DMS 273 (cell line): ENCODE data around the gene CLEC1A.

Experiments
- DNase-seq: peaks from one replicate; lab custom pipeline; 2025; ENCODE audit not compliant: unreplicated experiment; lab: John Stamatoyannopoulos, UW

Gene CLEC1A, protein sequence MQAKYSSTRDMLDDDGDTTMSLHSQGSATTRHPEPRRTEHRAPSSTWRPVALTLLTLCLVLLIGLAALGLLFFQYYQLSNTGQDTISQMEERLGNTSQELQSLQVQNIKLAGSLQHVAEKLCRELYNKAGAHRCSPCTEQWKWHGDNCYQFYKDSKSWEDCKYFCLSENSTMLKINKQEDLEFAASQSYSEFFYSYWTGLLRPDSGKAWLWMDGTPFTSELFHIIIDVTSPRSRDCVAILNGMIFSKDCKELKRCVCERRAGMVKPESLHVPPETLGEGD

DNA sequence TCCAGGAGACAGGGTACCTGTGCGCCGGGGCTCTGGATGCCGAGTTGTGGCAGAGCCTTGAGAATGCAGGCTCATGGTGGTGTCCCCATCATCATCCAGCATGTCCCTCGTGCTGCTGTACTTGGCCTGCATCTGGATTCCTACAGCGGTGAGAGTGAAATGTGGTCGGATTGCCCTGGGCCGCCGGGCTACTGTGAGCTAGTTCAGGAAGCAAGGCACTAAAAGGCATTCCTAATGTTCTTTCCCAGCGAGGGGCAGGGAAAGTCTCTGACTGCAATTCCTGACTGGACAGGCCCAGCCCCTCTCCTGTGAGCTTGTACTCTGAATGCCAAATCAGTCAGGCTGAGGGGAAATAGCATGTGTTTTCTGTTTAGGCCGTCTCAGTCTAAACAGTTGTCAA, at the start of gene CLEC1A:
CLEC1A (minus strand) TSS at position 195 of the 400 bp plus-strand sequence; CDS start at position 132, 63 bp downstream.
- no peak for DNase-seq

DNA sequence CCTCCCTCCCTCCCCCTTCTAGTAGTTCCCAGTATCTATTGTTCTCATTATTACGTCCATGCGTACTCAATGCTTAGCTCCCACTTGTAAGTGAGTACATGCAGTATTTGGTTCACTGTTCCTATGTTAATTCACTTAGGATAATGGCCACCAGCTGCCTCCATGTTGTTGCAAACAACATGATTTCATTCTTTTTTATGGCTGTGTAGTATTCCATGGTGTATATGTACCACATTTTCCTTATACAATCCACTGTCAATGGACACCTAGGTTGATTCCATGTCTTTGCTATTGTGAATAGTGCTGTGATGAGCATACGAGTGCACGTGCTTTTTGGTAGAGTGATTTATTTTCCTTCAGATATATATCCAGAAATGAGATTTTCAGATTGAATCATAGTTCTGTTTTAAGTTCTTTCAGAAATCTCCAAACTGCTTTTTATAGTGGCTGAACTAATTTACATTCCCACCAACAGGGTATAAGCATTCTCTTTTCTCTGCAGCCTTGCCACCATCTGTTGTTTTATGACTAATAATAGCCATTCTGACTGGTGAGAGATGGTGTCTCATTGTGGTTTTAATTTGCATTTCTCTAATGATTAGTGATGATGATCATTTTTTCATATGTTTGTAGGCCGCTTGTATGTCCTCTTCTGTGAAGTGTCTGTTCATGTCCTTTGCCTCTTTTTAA, 49.1 kb upstream of the CLEC1A start:
- DNase-seq: no peak

DNA sequence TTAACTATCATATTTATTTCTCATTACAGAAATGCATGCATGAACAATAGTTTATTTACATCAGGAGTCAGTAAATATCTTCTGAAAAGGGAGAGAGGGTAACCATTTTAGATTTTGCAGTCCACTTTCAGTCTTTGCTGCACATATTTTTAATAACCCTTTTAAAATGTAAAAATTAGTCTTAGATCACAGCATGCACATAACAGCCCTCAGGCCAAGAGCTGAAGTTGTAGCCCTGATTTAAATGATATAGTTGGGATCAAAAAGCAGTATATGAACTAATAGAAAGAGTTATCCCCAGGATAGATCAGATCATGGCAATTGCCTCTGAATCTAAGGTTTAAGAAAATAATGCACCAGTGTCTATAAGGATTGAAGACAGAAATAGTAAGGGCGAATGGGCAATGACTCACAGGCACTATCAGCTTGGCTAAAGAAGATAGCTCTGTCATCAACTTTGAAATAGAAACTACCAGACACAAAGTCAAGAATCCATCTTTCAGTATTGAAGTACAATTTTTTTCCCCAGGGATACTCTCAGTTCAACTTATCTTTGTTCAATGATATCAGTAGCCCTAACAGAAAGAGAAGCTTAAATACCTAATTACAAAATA, 44.3 kb upstream of the CLEC1A start:
- DNase-seq: no peak

DNA sequence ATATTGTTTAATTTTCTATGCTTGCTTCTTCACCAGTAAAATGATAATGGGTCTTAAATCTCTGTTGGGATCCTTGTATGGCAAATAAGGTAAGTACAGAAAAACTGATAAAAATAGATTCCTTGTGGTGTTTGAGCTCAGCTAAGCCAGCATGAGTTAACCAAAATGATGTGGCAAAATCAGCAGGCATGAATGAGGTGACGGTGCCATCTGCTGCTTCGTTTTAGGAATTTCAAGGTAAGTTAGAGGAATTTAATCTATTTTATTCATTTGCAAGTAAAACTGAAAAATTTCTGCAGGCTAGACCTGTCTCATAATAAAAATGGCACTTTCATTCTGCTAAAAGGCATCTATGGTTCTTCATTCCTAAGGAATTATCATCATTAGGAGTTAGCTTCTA, 41.2 kb upstream of the CLEC1A start:
- DNase-seq: peak; percentile 37

DNA sequence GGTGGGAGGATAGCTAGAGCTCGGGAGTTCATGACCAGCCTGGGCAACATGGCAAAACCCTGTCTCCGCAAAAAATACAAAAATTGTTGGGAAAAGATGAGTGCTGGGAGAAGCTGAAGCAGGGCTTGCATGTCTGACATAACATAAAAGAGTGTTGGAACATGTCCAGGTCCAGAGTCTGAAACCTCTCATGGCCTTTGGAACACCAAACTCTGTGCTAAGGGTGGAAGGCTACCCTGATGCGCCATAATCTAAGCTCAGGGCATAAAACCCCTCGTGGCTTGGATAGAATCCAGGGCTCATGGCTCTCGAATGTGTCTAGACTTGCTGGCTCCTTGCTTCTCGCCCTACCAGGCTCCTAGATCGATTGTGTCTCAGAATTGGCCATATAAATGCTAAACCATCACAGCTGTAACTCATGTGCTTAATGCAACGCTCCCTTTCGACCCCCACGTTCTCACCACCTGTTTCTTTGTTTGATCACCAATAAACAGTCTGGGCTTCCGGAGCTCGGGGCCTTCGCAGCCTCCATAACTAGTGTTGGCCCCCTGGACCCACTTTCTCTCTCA, 37.9 kb upstream of the CLEC1A start:
- DNase-seq: no peak

DNA sequence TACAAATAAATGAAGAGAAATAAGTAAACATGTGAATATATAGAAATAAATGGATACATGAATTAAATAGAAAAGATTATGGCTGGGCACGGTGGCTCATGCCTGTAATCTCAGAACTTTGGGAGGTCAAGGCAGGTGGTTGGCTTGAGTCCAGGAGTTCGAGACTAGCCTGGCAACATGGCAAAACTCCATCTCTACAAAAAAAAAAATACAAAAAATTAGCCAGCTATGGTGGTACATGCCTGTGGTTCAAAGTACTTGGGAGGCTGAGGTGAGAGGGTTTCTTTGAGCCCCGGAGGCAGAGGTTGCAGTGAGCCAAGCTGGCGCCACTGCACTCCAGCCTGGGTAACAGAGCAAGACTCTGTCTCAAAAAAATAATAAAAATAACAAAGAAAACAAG, 36.3 kb upstream of the CLEC1A start:
- no peak for DNase-seq

DNA sequence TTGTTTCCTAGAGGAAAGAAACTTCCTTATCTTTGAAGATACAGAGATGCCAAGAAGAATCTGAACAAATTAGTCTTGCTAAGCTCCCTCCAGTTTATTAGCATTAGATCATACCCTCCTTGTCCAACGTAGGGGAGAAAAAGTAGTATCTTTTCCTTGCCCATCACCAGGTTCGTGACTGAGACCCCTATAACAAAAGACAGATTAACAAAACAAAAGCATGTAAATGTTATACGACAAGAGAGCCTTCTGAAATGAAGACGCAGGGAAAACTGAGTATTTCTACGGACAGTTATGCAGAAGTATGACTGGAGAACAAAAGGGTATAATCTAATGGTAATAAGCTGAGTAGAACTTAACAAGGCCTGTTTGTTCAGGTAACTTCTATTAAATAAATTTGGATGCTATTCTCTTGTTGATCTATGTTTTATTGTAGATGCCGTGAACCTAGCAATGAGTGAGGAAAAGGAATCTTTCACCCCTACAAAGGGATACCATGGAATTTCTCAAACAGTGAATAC, 34.1 kb upstream of the CLEC1A start:
- no peak for DNase-seq

DNA sequence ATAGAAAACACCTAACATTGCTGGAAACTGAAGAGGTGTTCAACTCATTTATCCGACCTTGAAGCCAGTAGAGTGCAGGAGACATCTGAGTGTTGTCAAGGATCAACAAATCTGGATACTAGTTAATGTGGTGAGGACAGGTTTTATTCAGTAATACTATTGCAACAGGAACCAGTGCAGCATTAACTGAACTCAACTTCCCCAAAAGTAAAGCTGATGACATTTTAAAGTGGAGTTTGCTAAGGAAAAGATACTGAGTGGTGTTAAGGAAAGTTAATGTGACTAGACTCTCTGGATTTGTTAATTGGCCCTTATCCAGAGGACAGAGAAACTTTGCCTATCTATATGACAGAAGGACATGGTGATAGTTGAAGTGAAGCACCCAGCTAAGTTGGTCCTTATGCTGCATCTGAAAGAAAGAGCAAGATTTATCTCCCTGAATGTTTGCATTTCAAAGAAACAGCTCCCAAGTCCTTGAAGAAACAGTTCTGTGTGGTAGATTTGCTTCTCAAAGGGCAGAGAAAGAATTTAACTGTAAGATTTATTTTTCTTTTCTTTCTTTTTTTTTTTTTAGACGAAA, 32.4 kb upstream of the CLEC1A start:
- no peak for DNase-seq

DNA sequence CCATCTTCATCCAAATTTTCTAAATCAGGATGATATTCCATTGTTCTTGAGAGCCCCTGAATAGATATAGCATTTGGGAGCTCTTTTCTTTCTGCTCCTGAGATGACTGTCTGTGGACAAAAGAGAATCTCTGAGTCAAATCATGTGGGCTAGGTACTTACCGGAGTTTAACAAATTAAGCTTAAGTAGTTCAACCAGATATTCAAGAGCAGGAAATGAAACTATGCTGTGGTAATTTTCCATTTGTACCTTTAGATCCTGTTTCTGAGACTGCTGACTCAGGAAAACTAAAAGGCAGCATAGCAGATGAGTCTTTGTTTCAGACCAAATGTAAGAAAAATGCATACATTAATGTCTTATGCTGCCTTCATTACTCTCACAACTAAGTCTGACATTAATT, 31.3 kb upstream of the CLEC1A start, which contains the start of gene CLEC7A:
CLEC7A (minus strand) TSS at position 158 of the 400 bp plus-strand sequence; CDS start at position 41, 117 bp downstream.
- no peak for DNase-seq

DNA sequence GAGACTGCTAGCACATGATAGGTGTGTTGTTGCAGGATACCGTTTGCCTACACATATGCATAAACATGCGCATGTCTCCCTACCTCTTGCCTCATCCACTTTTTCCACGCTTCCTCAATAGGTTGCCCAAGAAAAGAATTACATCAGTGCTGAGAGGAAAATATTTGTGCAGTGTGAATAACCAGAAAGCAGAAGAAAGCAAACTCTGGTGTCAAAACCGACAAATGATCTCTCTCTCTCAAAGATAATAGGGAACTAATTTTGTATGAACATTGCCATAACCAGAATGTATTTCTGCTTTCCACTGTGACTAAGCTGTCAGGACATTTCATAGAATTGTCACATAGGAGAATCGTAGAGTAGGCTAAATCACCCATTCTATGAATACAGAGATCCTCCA, 29.9 kb upstream of the CLEC1A start:
- no peak for DNase-seq

DNA sequence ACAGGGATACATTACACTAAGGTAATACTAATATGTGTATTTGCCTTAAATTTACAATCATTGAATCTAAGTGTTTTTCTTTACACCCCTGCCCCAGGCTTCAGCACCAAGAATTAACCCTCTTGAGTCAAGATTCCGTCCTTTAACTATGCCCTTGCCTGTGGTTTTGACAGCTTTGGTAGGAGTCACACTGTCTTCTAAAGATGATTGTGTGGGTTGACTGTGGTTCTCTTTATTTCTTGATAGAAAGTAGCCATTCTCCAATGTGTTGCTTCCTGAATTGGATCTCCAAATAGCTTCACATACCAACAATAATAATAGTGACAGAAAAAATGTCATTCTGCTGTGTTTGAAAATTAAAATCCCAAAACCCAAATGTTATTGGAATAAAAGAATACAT, 27.6 kb upstream of the CLEC1A start:
- DNase-seq: no peak

DNA sequence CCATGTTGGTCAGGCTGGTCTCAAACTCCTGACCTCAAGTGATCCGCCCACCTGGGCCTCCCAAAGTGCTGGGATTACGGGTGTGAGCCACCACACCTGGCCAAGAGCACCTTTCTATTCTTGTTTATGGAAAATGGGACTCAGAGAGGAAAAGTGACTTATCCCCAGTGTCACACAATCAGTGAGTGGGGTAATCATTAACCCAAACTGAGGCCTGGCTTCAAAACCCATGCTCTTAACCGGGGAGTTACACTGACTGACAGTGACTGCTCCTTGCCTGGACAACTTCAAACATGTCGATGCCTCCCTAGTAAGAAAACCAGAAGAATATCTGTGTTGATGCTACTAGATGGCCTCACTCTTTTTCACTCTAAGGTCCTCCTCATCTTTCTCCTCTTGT, 23.9 kb upstream of the CLEC1A start:
- no peak for DNase-seq

DNA sequence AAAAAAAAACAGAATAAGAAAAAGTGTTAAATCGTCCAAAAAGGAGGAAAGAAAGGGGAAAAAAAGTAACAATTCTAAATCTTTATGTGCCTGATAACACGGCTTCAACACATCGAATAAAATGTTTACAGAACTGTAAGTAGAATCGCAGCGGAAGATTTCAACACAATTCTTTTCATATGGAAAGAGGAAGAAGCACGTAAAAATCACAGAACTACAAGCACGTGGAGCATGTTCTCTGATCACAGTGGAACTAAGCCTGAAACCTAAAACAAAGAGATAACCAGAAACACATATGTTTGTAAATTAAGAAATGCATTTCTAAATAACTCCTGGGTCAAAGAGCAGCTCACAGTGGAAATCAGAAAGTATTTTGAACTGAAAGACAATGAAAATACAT, 22.5 kb upstream of the CLEC1A start:
- no peak for DNase-seq

DNA sequence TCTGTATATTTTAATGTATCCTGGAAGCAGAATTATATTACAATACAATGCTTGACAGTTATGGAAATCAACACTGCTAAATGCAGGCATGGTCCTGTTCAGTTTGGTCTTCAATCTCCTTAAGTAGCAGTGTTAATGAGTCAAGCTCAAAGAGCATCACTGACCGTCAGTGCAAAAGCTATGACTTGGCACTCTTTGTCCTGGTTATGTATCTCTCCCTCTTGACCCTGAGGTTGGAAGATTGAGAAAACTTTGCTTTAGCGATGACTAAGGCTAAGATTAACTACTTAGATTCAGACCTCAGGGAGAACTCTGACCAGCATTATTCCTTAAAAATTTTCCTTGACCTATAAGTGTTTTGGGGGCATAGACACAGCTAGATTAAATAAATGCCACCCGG, 20.3 kb upstream of the CLEC1A start:
- no peak for DNase-seq

DNA sequence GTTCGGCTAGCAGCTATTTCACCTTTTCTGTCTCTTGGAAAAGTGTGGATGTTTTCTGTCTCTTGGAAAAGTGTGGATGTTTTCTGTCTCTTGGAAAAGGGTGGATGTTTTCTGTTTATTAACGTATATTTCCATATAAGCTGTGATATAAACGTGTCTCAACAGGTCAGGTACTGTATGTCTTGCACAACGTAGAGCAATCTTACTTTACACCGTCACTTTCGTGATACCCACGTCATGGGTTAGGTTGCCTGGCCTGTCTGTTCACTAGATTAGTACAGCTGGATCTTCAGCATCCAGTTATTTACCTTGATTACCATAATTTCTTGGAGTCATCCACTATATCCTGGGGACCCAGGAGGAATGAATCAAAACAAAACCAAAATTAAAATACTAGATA, 17.1 kb upstream of the CLEC1A start:
- DNase-seq: no peak

DNA sequence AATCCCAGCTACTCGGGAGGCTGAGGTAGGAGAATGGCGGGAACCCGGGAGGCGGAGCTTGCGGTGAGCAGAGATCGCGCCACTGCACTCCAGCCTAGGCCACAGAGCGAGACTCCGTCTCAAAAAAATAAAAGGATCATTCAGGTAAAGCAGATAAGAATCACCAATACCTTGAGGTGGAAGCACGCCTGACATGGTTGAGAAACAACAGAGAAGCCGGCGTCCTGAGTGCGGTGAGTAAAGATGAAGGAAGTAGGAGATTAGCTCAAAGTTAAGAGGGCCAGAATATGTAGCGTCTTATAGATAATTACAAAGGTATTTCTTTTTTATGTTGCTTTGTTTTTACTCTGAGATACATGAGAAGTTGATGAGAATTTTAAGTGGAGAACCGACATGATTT, 16.5 kb upstream of the CLEC1A start:
- no peak for DNase-seq

DNA sequence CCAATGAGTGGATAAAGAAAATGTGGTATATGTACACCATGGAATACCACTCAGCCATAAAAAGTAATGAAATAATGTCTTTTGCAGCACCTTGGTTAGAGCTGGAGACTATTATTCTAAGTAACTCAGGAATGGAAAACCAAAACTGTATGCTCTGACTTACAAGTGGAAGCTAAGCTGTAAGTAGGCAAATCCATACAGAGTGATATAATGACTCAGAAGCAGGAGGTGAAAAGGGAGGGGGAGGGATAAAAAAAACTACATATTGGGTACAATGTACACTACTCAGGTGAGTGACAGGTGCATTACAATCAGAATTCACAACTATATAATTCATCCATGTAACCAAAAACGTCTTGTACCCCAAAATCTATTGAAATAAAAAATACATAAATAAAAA, 15.1 kb upstream of the CLEC1A start:
- no peak for DNase-seq

DNA sequence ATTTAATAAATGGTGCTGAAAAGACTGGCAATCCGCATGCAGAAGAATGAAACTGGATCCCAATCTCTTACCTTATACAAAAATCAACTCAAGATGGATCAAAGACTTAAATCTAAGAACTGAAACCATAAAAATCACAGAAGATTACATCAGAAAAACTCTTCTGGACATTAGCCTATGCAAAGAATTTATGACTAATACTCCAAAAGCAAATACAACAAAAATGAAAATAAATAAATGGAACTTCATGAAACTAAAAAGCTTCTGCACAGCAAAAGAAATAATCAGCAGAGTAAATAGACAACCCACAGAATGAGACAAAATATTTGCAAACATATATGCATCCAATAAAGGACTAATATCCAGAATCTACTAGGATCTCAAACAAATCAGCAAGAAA, 14.3 kb upstream of the CLEC1A start:
- no peak for DNase-seq

DNA sequence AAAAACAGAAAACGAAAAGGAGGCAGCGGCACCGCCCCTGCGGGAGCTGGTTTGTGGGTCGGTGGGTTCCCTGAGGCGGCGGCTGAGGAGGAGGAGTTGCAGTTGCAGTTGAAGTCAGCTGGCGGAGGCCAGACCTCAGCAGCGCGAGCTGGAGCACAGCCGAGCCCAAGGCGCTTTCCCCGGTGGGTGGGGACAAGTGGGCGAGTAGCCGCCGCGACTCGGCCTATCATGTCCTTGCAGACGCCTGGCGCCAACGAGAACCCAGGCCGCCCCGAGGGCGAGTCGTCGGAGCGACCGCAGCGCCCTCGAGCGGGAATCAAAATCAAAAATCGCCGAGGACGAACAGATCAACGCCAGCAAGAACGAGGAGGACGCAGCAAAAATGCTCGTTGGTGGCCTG, 12.7 kb upstream of the CLEC1A start:
- no peak for DNase-seq

DNA sequence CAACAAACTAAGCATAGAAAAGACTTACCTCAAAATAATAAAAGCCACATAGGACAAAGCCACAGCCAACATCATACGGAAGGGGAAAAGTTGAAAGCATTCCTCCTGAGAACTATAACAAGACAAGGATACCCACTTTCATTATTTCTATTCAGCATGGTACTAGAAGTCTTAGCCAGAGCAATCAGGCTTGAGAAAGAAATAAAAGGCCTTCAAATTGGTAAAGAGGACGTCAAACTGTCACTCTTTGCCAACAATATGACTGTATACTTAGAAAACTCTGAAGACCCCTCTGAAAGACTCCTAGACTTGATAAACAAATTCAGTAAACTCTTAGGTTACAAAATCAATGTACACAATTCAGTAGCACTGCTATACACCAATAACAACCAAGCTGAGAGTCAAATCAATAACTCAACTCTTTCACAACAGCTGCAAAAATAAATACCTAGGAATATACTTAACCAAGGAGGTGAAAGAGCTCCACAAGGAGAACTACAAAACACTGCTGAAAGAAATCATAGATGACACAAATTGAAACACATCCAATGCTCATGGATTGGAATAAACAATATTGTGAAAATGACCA, 11.6 kb upstream of the CLEC1A start:
- no peak for DNase-seq

DNA sequence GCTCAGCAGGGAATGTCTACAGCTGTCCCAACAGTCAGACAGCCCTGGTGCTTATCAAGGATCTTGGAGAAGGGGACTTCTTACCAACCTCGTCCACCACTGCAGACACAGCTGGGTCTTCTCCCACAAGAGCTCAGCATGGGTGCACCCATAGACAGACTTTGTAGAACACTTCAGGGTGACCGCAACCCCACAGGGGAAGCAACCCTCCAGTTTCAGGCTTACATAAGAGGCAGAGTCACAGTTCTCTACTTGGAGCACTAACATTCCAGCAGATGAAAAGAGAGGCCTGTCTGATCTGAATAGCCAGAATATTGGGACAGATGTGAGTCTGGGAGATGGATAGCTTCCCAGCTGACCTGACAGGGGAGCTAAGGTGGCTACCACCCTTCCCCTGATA, 3.5 kb upstream of the CLEC1A start:
- no peak for DNase-seq
